Liver (tissue), 9 donors: Measurements from ENCODE around the gene TNNI3. TPM values are rescaled to one million over a fixed set of nuclear protein-coding genes. Genes with fewer than 3 reads are reported as not detected.

Experiments
- DNase-seq: peaks from one replicate; pipeline ENCODE4 v3.0.0-alpha.2; 2017; ENCODE audit warnings: low spot score
- H3K27ac ChIP-seq, 2 donors: one replicate each; pipeline ENCODE4 v1.7.0; 2013; ENCODE audit warnings: inconsistent platforms in 2 of 2, low read length in 2 of 2, control low read depth in 1 of 2, low read depth in 1 of 2, mild to moderate bottlenecking in 1 of 2
- H3K27me3 ChIP-seq, 4 donors: one replicate each; pipeline versions ENCODE4 v1.6.1 to v1.7.0; 2013; ENCODE audit warnings: low read length in 3 of 4, inconsistent platforms in 1 of 4, mild to moderate bottlenecking in 1 of 4, moderate library complexity in 1 of 4; ENCODE audit not compliant: control insufficient read depth in 4 of 4, insufficient read depth in 4 of 4
- H3K36me3 ChIP-seq, 4 donors: one replicate each; pipeline versions ENCODE4 v1.6.1 to v1.7.0; 2013; ENCODE audit warnings: low read length in 3 of 4, mild to moderate bottlenecking in 3 of 4, low read depth in 1 of 4, moderate library complexity in 1 of 4; ENCODE audit not compliant: control insufficient read depth in 4 of 4, insufficient read depth in 3 of 4
- H3K4me1 ChIP-seq, 4 donors: one replicate each; pipeline versions ENCODE4 v1.6.1 to v1.7.0; 2013; ENCODE audit warnings: low read length in 3 of 4, mild to moderate bottlenecking in 3 of 4, moderate library complexity in 1 of 4; ENCODE audit not compliant: control insufficient read depth in 4 of 4, insufficient read depth in 4 of 4
- H3K4me3 ChIP-seq, 3 donors: one replicate each; pipeline versions ENCODE4 v1.6.1 to v1.7.0; 2013; ENCODE audit warnings: low read length in 3 of 3, control low read depth in 1 of 3, low read depth in 1 of 3, mild to moderate bottlenecking in 1 of 3
- H3K9ac ChIP-seq, 2 donors: one replicate each; pipeline ENCODE4 v1.7.0; 2013; ENCODE audit warnings: low read length in 2 of 2, mild to moderate bottlenecking in 2 of 2, moderate library complexity in 2 of 2, control low read depth in 1 of 2, low read depth in 1 of 2
- H3K9me3 ChIP-seq, 4 donors: one replicate each; pipeline versions ENCODE4 v1.6.1 to v1.7.0; 2013; ENCODE audit warnings: low read length in 3 of 4; ENCODE audit not compliant: control insufficient read depth in 4 of 4
- ATF3 ChIP-seq: IDR thresholded peaks from 2 replicates; pipeline ENCODE4 v1.6.1; 2016; ENCODE audit warnings: antibody characterized with exemption
- EGR1 ChIP-seq, 2 donors: IDR thresholded peaks; 2 replicates each; pipeline ENCODE4 v1.6.1; 2016 to 2018; ENCODE audit warnings: antibody characterized with exemption in 2 of 2, low read depth in 2 of 2
- FOXA2 ChIP-seq: IDR thresholded peaks from 2 replicates; pipeline ENCODE4 v1.6.1; 2016; ENCODE audit warnings: antibody characterized with exemption
- GABPA ChIP-seq, 2 donors: IDR thresholded peaks in 1 of 2; conservative IDR thresholded peaks in 1 of 2; 2 replicates each; pipeline ENCODE4 v1.6.1; 2016; ENCODE audit warnings: antibody characterized with exemption in 2 of 2, mild to moderate bottlenecking in 1 of 2, moderate library complexity in 1 of 2
- HNF4A ChIP-seq, 2 donors: conservative IDR thresholded peaks; 2 replicates each; pipeline ENCODE4 v1.6.1; 2016; ENCODE audit warnings: antibody characterized with exemption in 2 of 2, mild to moderate bottlenecking in 2 of 2
- HNF4G ChIP-seq: IDR thresholded peaks from 2 replicates; pipeline ENCODE4 v1.6.1; 2016; ENCODE audit warnings: antibody characterized with exemption
- JUND ChIP-seq, 2 donors: IDR thresholded peaks; 2 replicates each; pipeline ENCODE4 v1.6.1; 2016; ENCODE audit warnings: antibody characterized with exemption in 2 of 2
- NR2F2 ChIP-seq: IDR thresholded peaks from 2 replicates; pipeline ENCODE4 v1.6.1; 2016; ENCODE audit warnings: antibody characterized with exemption
- RAD21 ChIP-seq, 2 donors: IDR thresholded peaks; 2 replicates each; pipeline ENCODE4 v1.6.1; 2016; ENCODE audit warnings: antibody characterized with exemption in 2 of 2, mild to moderate bottlenecking in 2 of 2
- RXRA ChIP-seq, 2 donors: IDR thresholded peaks; 2 replicates each; pipeline ENCODE4 v1.6.1; 2017 to 2018; ENCODE audit warnings: antibody characterized with exemption in 2 of 2, mild to moderate bottlenecking in 1 of 2
- SP1 ChIP-seq: IDR thresholded peaks from 2 replicates; pipeline ENCODE4 v1.6.1; 2018; ENCODE audit warnings: antibody characterized with exemption, mild to moderate bottlenecking
- TAF1 ChIP-seq: conservative IDR thresholded peaks from 2 replicates; pipeline ENCODE4 v1.6.1; 2016; ENCODE audit warnings: antibody characterized with exemption, mild to moderate bottlenecking
- YY1 ChIP-seq: IDR thresholded peaks from 2 replicates; pipeline ENCODE4 v1.6.1; 2016; ENCODE audit warnings: antibody characterized with exemption, mild to moderate bottlenecking
- WGBS: extraction: QIAGEN DNeasy Blood & Tissue Kit; methylation state at CpG from one replicate; pipeline ENCODE4 v1.1.7; 2013; 5-methylcytosine and 5-hydroxymethylcytosine counted together
- polyA plus RNA-seq, 2 donors: library from polyadenylated mRNA; stranded (reverse) in 1 of 2; unstranded in 1 of 2; fragments of 200-250 nt in 1 of 2; fragments of >200 nt in 1 of 2; fragmentation: Nextera tagmentation in 1 of 2; extraction: Ambion mirVana in 1 of 2; gene quantifications; one replicate each; pipeline versions ENCODE4 v1.2.1 to v1.2.3, GENCODE V29; 2013 to 2015
- total RNA-seq, 2 donors: library from RNA; depleted of rRNA; stranded (reverse); fragments of >200 nt; gene quantifications; one replicate each; pipeline ENCODE4 v1.2.3, GENCODE V29; 2014
- TF ChIP-seq, protein P1 (sequence below): IDR thresholded peaks from 2 replicates; pipeline ENCODE4 v1.6.1; 2016; ENCODE audit warnings: antibody characterized with exemption
- TF ChIP-seq, protein P2 (sequence below): IDR thresholded peaks from 2 replicates; pipeline ENCODE4 v1.6.1; 2016; ENCODE audit warnings: antibody characterized with exemption
- TF ChIP-seq, protein P3 (sequence below): fragments of 150-350 bp; IDR thresholded peaks from 2 replicates; pipeline ENCODE4 v1.5.1; 2017; ENCODE audit warnings: improper control_type of control experiment, low read depth, low read length; ENCODE audit not compliant: missing input control
- donor health status: healthy.
- donor health status: healthy.
- donor health status: healthy.
- donor health status: healthy.
- donor health status: healthy.

TNNI3 gene
- total and polyA plus RNA-seq, 4 donors = not detected

DNA sequence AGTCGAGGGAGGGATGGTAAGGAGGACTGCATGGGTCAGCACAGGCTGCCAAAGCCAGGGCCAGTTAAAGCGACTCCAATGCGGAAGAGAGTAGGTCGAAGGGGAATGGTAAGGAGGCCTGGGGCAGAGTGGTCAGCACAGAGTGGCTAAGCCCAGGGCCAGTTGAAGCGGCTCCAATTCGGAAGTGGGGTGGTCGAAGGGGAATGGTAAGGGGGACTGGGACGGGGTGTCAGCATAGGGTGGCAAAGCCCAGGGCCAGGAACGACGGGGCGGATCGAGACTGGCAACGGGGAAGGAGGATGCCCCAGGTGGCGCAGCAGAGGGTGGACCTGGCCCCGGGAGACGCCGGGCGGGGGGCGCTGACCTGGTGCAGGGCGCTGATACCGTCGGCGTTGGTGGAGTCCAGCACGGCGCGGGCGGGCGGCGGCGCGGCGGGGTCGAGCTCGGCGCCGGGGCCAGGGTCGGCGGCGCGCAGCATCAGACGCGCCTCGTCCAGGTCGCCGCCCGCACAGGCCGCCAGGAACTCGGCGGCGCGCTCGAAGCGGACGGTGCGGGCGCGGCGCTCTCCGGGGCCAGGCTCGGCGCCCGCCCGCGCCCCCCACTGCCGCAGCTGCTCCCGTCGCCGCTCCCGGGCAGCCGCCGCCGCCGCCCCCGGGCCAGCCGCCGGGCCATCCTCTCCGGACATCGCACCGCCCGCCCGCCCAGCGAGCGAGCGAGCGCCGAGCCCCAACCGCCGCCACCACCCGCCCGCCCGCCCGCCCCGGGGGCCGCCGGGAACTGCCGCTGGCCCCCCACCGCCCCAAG is 40.5 kb downstream of the TNNI3 start, which contains the start of gene PPP1R12C:
TSS of gene PPP1R12C (minus strand) at position 779 of the 804 bp plus-strand sequence. CDS start at position 685, 94 bp downstream.
- Histone ChIP-seq H3K36me3 (peaks cover 0 to 3% (median 0%) of the 10 kb centered on the region in 4 donors), H3K27me3 (no peaks in the 10 kb centered on the region), H3K9ac (peak within 1 kb of the TSS; percentile 39 to 82), H3K9me3 (no peaks in the 10 kb centered on the region), H3K4me1 (peaks cover 6 to 38% (median 27%) of the 10 kb centered on the region in 4 donors), H3K4me3 (peak within 1 kb of the TSS; percentile 69 to 99 (median 88)), H3K27ac (peak within 1 kb of the TSS; percentile 70 to 71)
- peak; percentile 52 for DNase-seq
- peak; percentile 16 for TF ChIP-seq HNF4G
- no peak for TF ChIP-seq EGR1 (IDR thresholded peaks at IDR 0.05; ENCODE audit: low read depth in 2 of 2)
- no peak for TF ChIP-seq JUND (IDR thresholded peaks at IDR 0.05)
- no peak for TF ChIP-seq YY1
- TF ChIP-seq, protein P1, sequence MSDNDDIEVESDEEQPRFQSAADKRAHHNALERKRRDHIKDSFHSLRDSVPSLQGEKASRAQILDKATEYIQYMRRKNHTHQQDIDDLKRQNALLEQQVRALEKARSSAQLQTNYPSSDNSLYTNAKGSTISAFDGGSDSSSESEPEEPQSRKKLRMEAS = no peak
- under 1% methylated on average over 97 of the region's 97 CpGs for WGBS

DNA sequence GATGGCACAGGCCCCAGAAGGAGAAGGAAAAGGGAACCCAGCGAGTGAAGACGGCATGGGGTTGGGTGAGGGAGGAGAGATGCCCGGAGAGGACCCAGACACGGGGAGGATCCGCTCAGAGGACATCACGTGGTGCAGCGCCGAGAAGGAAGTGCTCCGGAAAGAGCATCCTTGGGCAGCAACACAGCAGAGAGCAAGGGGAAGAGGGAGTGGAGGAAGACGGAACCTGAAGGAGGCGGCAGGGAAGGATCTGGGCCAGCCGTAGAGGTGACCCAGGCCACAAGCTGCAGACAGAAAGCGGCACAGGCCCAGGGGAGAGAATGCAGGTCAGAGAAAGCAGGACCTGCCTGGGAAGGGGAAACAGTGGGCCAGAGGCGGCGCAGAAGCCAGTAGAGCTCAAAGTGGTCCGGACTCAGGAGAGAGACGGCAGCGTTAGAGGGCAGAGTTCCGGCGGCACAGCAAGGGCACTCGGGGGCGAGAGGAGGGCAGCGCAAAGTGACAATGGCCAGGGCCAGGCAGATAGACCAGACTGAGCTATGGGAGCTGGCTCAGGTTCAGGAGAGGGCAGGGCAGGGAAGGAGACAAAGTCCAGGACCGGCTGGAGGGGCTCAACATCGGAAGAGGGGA is 41.2 kb downstream of the TNNI3 start:
- peak overlapping the region; percentile 34 to 82 for H3K9ac ChIP-seq
- H3K9me3 ChIP-seq = no peaks in the 10 kb centered on the region
- WGBS = 2% methylated on average over 25 of the region's 25 CpGs
- H3K36me3 ChIP-seq = peaks cover 0 to 6% (median 0%) of the 10 kb centered on the region in 4 donors
- no peaks in the 10 kb centered on the region for H3K27me3 ChIP-seq
- peak overlapping the region; percentile 59 to 71 for H3K27ac ChIP-seq
- H3K4me1 ChIP-seq = peaks cover 6 to 38% (median 27%) of the 10 kb centered on the region in 4 donors
- TF ChIP-seq, protein P2, sequence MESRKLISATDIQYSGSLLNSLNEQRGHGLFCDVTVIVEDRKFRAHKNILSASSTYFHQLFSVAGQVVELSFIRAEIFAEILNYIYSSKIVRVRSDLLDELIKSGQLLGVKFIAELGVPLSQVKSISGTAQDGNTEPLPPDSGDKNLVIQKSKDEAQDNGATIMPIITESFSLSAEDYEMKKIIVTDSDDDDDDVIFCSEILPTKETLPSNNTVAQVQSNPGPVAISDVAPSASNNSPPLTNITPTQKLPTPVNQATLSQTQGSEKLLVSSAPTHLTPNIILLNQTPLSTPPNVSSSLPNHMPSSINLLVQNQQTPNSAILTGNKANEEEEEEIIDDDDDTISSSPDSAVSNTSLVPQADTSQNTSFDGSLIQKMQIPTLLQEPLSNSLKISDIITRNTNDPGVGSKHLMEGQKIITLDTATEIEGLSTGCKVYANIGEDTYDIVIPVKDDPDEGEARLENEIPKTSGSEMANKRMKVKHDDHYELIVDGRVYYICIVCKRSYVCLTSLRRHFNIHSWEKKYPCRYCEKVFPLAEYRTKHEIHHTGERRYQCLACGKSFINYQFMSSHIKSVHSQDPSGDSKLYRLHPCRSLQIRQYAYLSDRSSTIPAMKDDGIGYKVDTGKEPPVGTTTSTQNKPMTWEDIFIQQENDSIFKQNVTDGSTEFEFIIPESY = no peak
- TF ChIP-seq FOXA2 (no peak), GABPA (IDR thresholded peaks at IDR 0.05 in 1 of 2, conservative IDR thresholded peaks at IDR 0.05 in 1 of 2) (peak in 1 of 2 donors; percentile 45), HNF4A (conservative IDR thresholded peaks at IDR 0.05) (peak; percentile 48 to 52), EGR1 (IDR thresholded peaks at IDR 0.05; ENCODE audit: low read depth in 2 of 2) (no peak), HNF4G (no peak), NR2F2 (no peak), SP1 (peak; percentile 19), RXRA (IDR thresholded peaks at IDR 0.05) (peak; percentile 29 to 35), JUND (IDR thresholded peaks at IDR 0.05) (no peak), ATF3 (no peak), RAD21 (IDR thresholded peaks at IDR 0.05) (no peak), TAF1 (no peak), YY1 (no peak)
- TF ChIP-seq, protein P1 = no peak
- TF ChIP-seq, protein P3, sequence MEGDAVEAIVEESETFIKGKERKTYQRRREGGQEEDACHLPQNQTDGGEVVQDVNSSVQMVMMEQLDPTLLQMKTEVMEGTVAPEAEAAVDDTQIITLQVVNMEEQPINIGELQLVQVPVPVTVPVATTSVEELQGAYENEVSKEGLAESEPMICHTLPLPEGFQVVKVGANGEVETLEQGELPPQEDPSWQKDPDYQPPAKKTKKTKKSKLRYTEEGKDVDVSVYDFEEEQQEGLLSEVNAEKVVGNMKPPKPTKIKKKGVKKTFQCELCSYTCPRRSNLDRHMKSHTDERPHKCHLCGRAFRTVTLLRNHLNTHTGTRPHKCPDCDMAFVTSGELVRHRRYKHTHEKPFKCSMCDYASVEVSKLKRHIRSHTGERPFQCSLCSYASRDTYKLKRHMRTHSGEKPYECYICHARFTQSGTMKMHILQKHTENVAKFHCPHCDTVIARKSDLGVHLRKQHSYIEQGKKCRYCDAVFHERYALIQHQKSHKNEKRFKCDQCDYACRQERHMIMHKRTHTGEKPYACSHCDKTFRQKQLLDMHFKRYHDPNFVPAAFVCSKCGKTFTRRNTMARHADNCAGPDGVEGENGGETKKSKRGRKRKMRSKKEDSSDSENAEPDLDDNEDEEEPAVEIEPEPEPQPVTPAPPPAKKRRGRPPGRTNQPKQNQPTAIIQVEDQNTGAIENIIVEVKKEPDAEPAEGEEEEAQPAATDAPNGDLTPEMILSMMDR = no peak
- peak overlapping the region; percentile 69 to 99 (median 88) for H3K4me3 ChIP-seq
- peak; percentile 44 for DNase-seq
